H9 (cell line): Measurements from ENCODE around the gene MEN1. TPM values are rescaled to one million over a fixed set of nuclear protein-coding genes. Genes with fewer than 3 reads are reported as not detected.

Experiments used
- DNase-seq: peaks from one replicate; pipeline ENCODE4 v3.0.0-alpha.2; 2017
- H2AFZ ChIP-seq: one replicate; pipeline ENCODE4 v1.6.1; 2013; ENCODE audit warnings: mild to moderate bottlenecking, low read length, control low read depth, moderate library complexity
- H2AK5ac ChIP-seq: 2 replicates; pipeline ENCODE4 v1.6.1; 2013; ENCODE audit warnings: low read length, control low read depth, mixed read lengths; ENCODE audit not compliant: insufficient read length
- H2BK120ac ChIP-seq: one replicate; pipeline ENCODE4 v1.6.1; 2013; ENCODE audit warnings: low read depth, mild to moderate bottlenecking, low read length, control low read depth, inconsistent platforms; ENCODE audit not compliant: poor library complexity, severe bottlenecking
- H2BK12ac ChIP-seq: 2 replicates; pipeline ENCODE4 v1.6.1; 2013; ENCODE audit warnings: low read length, control low read depth, mixed read lengths, low read depth; ENCODE audit not compliant: insufficient read length
- H2BK15ac ChIP-seq: 2 replicates; pipeline ENCODE4 v1.6.1; 2013; ENCODE audit warnings: low read depth, low read length, control low read depth
- H2BK20ac ChIP-seq: one replicate; pipeline ENCODE4 v1.6.1; 2013; ENCODE audit warnings: low read depth, mild to moderate bottlenecking, low read length, control low read depth, inconsistent platforms; ENCODE audit not compliant: poor library complexity, severe bottlenecking
- H2BK5ac ChIP-seq: 2 replicates; pipeline ENCODE4 v1.6.1; 2013; ENCODE audit warnings: low read length, control low read depth, mixed read lengths; ENCODE audit not compliant: insufficient read length
- H3K14ac ChIP-seq: 2 replicates; pipeline ENCODE4 v1.6.1; 2013; ENCODE audit warnings: low read length, control low read depth; ENCODE audit not compliant: insufficient read depth
- H3K18ac ChIP-seq: 2 replicates; pipeline ENCODE4 v1.6.1; 2013; ENCODE audit warnings: low read depth, mild to moderate bottlenecking, mixed read lengths, low read length, control low read depth; ENCODE audit not compliant: insufficient read length
- H3K23ac ChIP-seq: 2 replicates; pipeline ENCODE4 v1.6.1; 2013; ENCODE audit warnings: low read length, control low read depth, mixed read lengths, low read depth; ENCODE audit not compliant: insufficient read length
- H3K23me2 ChIP-seq: 2 replicates; pipeline ENCODE4 v1.6.1; 2013; ENCODE audit warnings: low read depth, mild to moderate bottlenecking, mixed read lengths, low read length, control low read depth; ENCODE audit not compliant: insufficient read length, poor library complexity, severe bottlenecking
- H3K27ac ChIP-seq: 2 replicates; pipeline ENCODE4 v1.5.1; 2013; ENCODE audit warnings: low read length, control low read depth, mixed read lengths, low read depth; ENCODE audit not compliant: insufficient read length
- H3K27me3 ChIP-seq: 2 replicates; pipeline ENCODE4 v1.6.1; 2013; ENCODE audit warnings: low read length, control low read depth, inconsistent platforms; ENCODE audit not compliant: insufficient read depth
- H3K4ac ChIP-seq: 2 replicates; pipeline ENCODE4 v1.6.1; 2013; ENCODE audit warnings: low read depth, mild to moderate bottlenecking, control low read depth, inconsistent platforms, low read length, moderate library complexity
- H3K4me1 ChIP-seq: 2 replicates; pipeline ENCODE4 v1.6.1; 2013; ENCODE audit warnings: low read length, control low read depth, inconsistent platforms; ENCODE audit not compliant: insufficient read depth
- H3K4me2 ChIP-seq: 2 replicates; pipeline ENCODE4 v1.6.1; 2013; ENCODE audit warnings: low read length, control low read depth, mixed read lengths; ENCODE audit not compliant: insufficient read length, insufficient read depth
- H3K56ac ChIP-seq: 2 replicates; pipeline ENCODE4 v1.6.1; 2013; ENCODE audit warnings: low read depth, mild to moderate bottlenecking, mixed read lengths, low read length, control low read depth; ENCODE audit not compliant: insufficient read length
- H3K79me1 ChIP-seq: 2 replicates; pipeline ENCODE4 v1.6.1; 2013; ENCODE audit warnings: low read depth, mild to moderate bottlenecking, moderate library complexity, low read length, control low read depth, inconsistent platforms; ENCODE audit not compliant: insufficient read depth, poor library complexity, severe bottlenecking
- H3K79me2 ChIP-seq: 2 replicates; pipeline ENCODE4 v1.6.1; 2013; ENCODE audit warnings: low read length, control low read depth, inconsistent platforms; ENCODE audit not compliant: insufficient read depth
- H3K9ac ChIP-seq: 2 replicates; pipeline ENCODE4 v1.6.1; 2013; ENCODE audit warnings: low read length, control low read depth, mixed read lengths; ENCODE audit not compliant: insufficient read length; ENCODE audit errors: extremely low read depth
- H3K9me3 ChIP-seq: one replicate; pipeline ENCODE4 v1.6.1; 2013; ENCODE audit warnings: low read depth, low read length, inconsistent platforms; ENCODE audit not compliant: control insufficient read depth
- H3T11ph ChIP-seq: one replicate; pipeline ENCODE4 v1.6.1; 2013; ENCODE audit warnings: mild to moderate bottlenecking, low read length, control low read depth, inconsistent platforms
- H4K20me1 ChIP-seq: one replicate; pipeline ENCODE4 v1.6.1; 2013; ENCODE audit not compliant: control insufficient read depth, insufficient read length, insufficient read depth
- H4K5ac ChIP-seq: 2 replicates; pipeline ENCODE4 v1.6.1; 2013; ENCODE audit warnings: low read depth, mild to moderate bottlenecking, mixed read lengths, low read length, control low read depth; ENCODE audit not compliant: insufficient read length
- H4K8ac ChIP-seq: replicated peaks from 2 replicates; pipeline ENCODE4 v1.6.1; 2013; ENCODE audit warnings: low read length, control low read depth, mixed read lengths, low read depth; ENCODE audit not compliant: insufficient read length
- H4K91ac ChIP-seq: 2 replicates; pipeline ENCODE4 v1.6.1; 2013; ENCODE audit warnings: low read depth, mild to moderate bottlenecking, moderate library complexity, mixed read lengths, low read length, control low read depth; ENCODE audit not compliant: insufficient read length
- H3K27ac Mint-ChIP-seq, 3 experiments: 2 replicates in 2 of 3; 3 replicates in 1 of 3; pipeline ENCODE4 v1.8.0; 2020 to 2021; ENCODE audit warnings: mixed read lengths in 3 of 3, mild to moderate bottlenecking in 1 of 3, moderate library complexity in 1 of 3
- H3K27me3 Mint-ChIP-seq: 2 replicates; pipeline ENCODE4 v1.8.0; 2021; ENCODE audit warnings: low read depth, mild to moderate bottlenecking, moderate library complexity, mixed read lengths
- H3K36me3 Mint-ChIP-seq, 3 experiments: 2 replicates in 2 of 3; 3 replicates in 1 of 3; pipeline ENCODE4 v1.8.0; 2020 to 2021; ENCODE audit warnings: low read depth in 3 of 3, mixed read lengths in 3 of 3; ENCODE audit not compliant: insufficient read depth in 1 of 3
- H3K4me1 Mint-ChIP-seq, 2 experiments: 2 replicates each; pipeline ENCODE4 v1.8.0; 2020; ENCODE audit warnings: mixed read lengths in 2 of 2
- H3K4me3 Mint-ChIP-seq, 2 experiments: 2 replicates in 1 of 2; 3 replicates in 1 of 2; pipeline ENCODE4 v1.8.0; 2020 to 2021; ENCODE audit warnings: mild to moderate bottlenecking in 2 of 2, mixed read lengths in 2 of 2, moderate library complexity in 1 of 2
- H3K9me3 Mint-ChIP-seq, 2 experiments: 2 replicates in 1 of 2; 3 replicates in 1 of 2; pipeline ENCODE4 v1.8.0; 2020; ENCODE audit warnings: mild to moderate bottlenecking in 2 of 2, mixed read lengths in 2 of 2, moderate library complexity in 1 of 2
- WGBS: extraction: QIAGEN DNeasy Blood & Tissue Kit; methylation state at CpG from one replicate; pipeline ENCODE4 v1.1.7; 2013; ENCODE audit warnings: missing lambda C conversion rate, low lambda C conversion rate, mixed read lengths; ENCODE audit not compliant: insufficient read length; ENCODE audit errors: extremely low coverage; 5-methylcytosine and 5-hydroxymethylcytosine counted together
- total RNA-seq: library from RNA; stranded (reverse); gene quantifications from 2 replicates; pipeline ENCODE4 v1.2.1, GENCODE V29; 2021
- TF ChIP-seq, protein P1 (sequence below): fragments of 200-600 bp; sonication (generic); conservative IDR thresholded peaks from 3 replicates; pipeline ENCODE4 v1.8.0; 2021; ENCODE audit warnings: antibody characterized with exemption, mild to moderate bottlenecking

The MEN1 gene
- total RNA-seq, 1 experiment from 2014 or later, result 49.9 TPM

DNA sequence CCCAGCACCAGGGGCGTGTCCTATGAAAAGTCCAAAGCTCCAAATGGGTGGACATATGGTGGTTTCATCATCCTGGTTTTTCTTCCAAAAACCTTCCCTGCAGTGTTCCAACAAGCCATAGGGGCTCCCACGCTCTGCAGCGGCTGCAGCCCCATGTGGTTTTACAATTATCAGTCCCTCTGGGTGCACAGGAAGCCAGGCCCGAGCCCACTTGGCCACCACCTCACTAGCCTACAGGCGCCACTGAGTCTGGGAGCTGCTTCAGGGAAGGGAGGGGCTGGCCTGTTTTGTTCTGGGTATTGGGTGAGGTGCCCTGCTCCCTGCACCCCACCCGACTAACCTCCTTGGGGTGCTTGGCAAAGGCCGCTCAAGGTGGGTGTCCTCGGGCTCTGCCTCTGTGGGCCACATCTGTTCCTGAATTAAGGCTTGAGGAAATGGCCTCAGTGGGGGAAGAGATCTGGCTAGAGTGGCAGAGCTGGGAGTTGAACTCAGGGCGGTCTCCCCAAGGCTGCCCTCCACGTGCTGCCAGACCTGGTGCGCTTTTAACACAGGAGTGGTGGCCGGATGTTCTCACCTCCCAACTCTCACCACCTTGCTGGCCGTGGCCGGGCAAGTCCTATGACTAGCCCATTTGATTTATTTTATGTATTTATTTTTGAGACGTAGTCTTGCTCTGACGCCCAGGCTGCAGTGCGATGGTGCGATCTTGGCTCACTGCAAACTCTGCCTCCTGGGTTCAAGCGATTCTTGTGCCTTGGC lies 39.4 kb upstream of the MEN1 start:
- Histone ChIP-seq H4K20me1 (no peaks in the 10 kb centered on the region), H3K4me2 (no peak overlapping the region), H2BK20ac (no peak overlapping the region), H3K79me2 (no peaks in the 10 kb centered on the region), H2AFZ (no peak overlapping the region), H2BK12ac (no peak overlapping the region), H4K5ac (no peak overlapping the region), H3K18ac (no peak overlapping the region), H3K14ac (no peak overlapping the region; the same call in 1 of the 2 replicates), H3K4me1 (no peaks in the 10 kb centered on the region), H3K23ac (no peak overlapping the region), H2AK5ac (no peak overlapping the region), H3K27ac (no peak overlapping the region), H3K79me1 (no peaks in the 10 kb centered on the region), H2BK5ac (no peak overlapping the region), H4K91ac (no peak overlapping the region), H3K23me2 (no peaks in the 10 kb centered on the region), H2BK15ac (no peak overlapping the region), H3K9me3 (no peaks in the 10 kb centered on the region), H3K4ac (no peak overlapping the region), H3K56ac (no peak overlapping the region), H3K27me3 (no peaks in the 10 kb centered on the region), H2BK120ac (no peak overlapping the region), H3T11ph (no peak overlapping the region), H4K8ac (no peak overlapping the region), H3K9ac (no peak overlapping the region)
- WGBS, result no CpG with 5 or more reads among the region's 19 CpGs
- no peak overlapping the region for H3K27ac Mint-ChIP-seq
- peaks cover 2 to 6% (median 5%) of the 10 kb centered on the region in 3 experiments; a peak in 5 of 7 replicates for H3K36me3 Mint-ChIP-seq
- peaks cover 19 to 24% of the 10 kb centered on the region in 2 experiments for H3K4me1 Mint-ChIP-seq
- TF ChIP-seq, protein P1, sequence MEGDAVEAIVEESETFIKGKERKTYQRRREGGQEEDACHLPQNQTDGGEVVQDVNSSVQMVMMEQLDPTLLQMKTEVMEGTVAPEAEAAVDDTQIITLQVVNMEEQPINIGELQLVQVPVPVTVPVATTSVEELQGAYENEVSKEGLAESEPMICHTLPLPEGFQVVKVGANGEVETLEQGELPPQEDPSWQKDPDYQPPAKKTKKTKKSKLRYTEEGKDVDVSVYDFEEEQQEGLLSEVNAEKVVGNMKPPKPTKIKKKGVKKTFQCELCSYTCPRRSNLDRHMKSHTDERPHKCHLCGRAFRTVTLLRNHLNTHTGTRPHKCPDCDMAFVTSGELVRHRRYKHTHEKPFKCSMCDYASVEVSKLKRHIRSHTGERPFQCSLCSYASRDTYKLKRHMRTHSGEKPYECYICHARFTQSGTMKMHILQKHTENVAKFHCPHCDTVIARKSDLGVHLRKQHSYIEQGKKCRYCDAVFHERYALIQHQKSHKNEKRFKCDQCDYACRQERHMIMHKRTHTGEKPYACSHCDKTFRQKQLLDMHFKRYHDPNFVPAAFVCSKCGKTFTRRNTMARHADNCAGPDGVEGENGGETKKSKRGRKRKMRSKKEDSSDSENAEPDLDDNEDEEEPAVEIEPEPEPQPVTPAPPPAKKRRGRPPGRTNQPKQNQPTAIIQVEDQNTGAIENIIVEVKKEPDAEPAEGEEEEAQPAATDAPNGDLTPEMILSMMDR, result no peak
- DNase-seq, result no peak
- no peak overlapping the region for H3K4me3 Mint-ChIP-seq
- H3K27me3 Mint-ChIP-seq, result no peaks in the 10 kb centered on the region
- H3K9me3 Mint-ChIP-seq, result no peaks in the 10 kb centered on the region; a peak in 1 of 5 replicates
